Thymus (tissue), 11 donors: ENCODE measurements around the gene OR51Q1. TPM values are rescaled to one million over a fixed set of nuclear protein-coding genes. Genes with fewer than 3 reads are reported as not detected.

Experiments
- DNase-seq, 9 donors: peaks; one replicate each; pipeline ENCODE4 v3.0.0-alpha.2; 2013; ENCODE audit warnings: low spot score in 9 of 9, low read depth in 6 of 9, missing footprints in 1 of 9
- H3K27ac ChIP-seq, 2 donors: one replicate each; pipeline ENCODE4 v1.5.1; 2013; ENCODE audit warnings: control low read depth in 1 of 2, low read depth in 1 of 2, low read length in 1 of 2, mild to moderate bottlenecking in 1 of 2, moderate library complexity in 1 of 2
- H3K27me3 ChIP-seq, 2 donors: one replicate each; pipeline ENCODE4 v1.5.1; 2013; ENCODE audit warnings: low read length in 1 of 2; ENCODE audit not compliant: control insufficient read depth in 2 of 2, insufficient read depth in 1 of 2
- H3K36me3 ChIP-seq, 2 donors: one replicate each; pipeline ENCODE4 v1.5.1; 2013; ENCODE audit warnings: low read length in 1 of 2, mild to moderate bottlenecking in 1 of 2, moderate library complexity in 1 of 2; ENCODE audit not compliant: control insufficient read depth in 2 of 2, insufficient read depth in 2 of 2
- H3K4me1 ChIP-seq, 2 donors: one replicate each; pipeline ENCODE4 v1.5.1; 2013; ENCODE audit warnings: low read length in 2 of 2; ENCODE audit not compliant: control insufficient read depth in 2 of 2, insufficient read depth in 2 of 2
- H3K4me3 ChIP-seq, 2 donors: one replicate each; pipeline ENCODE4 v1.5.1; 2013; ENCODE audit warnings: low read length in 2 of 2, control low read depth in 1 of 2, mild to moderate bottlenecking in 1 of 2
- H3K9me3 ChIP-seq, 2 donors: one replicate each; pipeline ENCODE4 v1.5.1; 2013; ENCODE audit warnings: low read length in 1 of 2, mild to moderate bottlenecking in 1 of 2; ENCODE audit not compliant: control insufficient read depth in 2 of 2, insufficient read depth in 1 of 2
- WGBS: extraction: QIAGEN DNeasy Blood & Tissue Kit; methylation state at CpG from one replicate; pipeline ENCODE4 v1.1.7; 2013; 5-methylcytosine and 5-hydroxymethylcytosine counted together
- polyA plus RNA-seq: library from polyadenylated mRNA; stranded (reverse); fragments of 200-250 nt; gene quantifications from one replicate; pipeline ENCODE4 v1.2.3, GENCODE V29; 2013
- total RNA-seq: library from RNA; stranded (reverse); fragments of 120-200 nt; gene quantifications from one replicate; pipeline ENCODE4 v1.2.4, GENCODE V29; 2013
- donor health status: healthy.

Gene OR51Q1
- total and polyA plus RNA-seq, 2 donors: not detected

- H3K4me1 ChIP-seq: no peaks in the 10 kb centered on the region
- H3K36me3 ChIP-seq: no peaks in the 10 kb centered on the region
- no peaks in the 10 kb centered on the region for H3K27me3 ChIP-seq
- no peak overlapping the region for H3K4me3 ChIP-seq
- H3K27ac ChIP-seq: no peak overlapping the region
- DNase-seq: no peak
- H3K9me3 ChIP-seq: no peaks in the 10 kb centered on the region
- 92% methylated on average over 3 of the region's 3 CpGs for WGBS
These were observed 1.2 kb downstream of the OR51Q1 start for GRCh38 chr11:5423131-5423530.

- 45% methylated on average over 2 of the region's 2 CpGs for WGBS
- Histone ChIP-seq H3K36me3 (no peaks in the 10 kb centered on the region), H3K4me3 (no peak within 1 kb of the TSS), H3K9me3 (no peaks in the 10 kb centered on the region), H3K27me3 (no peaks in the 10 kb centered on the region), H3K27ac (no peak within 1 kb of the TSS), H3K4me1 (no peaks in the 10 kb centered on the region)
- no peak for DNase-seq
These were observed 19.5 kb downstream of the OR51Q1 start, which contains the start of gene OR51I1 for GRCh38 chr11:5441414-5441813. TSS of gene OR51I1 (minus strand) at chr11:5441514. CDS start at chr11:5441514, 0 bp downstream.

DNA sequence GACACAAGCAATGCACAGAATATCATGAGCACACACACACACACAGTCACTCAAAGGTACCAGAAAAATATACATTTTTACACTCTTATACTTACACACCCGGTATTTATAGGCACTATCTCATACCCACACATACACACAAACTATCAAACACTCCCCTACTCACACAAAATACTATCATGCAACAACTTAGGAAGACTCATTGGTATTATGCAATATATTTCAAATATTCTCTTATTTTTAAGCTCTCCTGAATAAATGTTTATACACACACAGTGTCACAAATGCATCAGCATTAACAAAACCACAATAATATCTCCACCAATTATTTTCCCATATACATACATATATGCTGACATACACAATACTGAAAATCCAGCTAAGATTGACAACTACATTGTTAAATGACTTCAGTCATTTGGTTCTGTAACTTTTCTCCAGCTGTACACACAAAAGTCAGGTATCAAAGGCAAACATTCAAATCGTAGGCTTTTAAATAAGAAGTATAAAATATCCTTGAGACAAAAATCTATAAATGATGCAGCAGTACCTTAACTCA is 22.0 kb downstream of the OR51Q1 start:
- DNase-seq: no peak
- Histone ChIP-seq H3K9me3 (no peaks in the 10 kb centered on the region), H3K4me1 (no peaks in the 10 kb centered on the region), H3K27ac (no peak overlapping the region), H3K27me3 (no peaks in the 10 kb centered on the region), H3K4me3 (no peak overlapping the region), H3K36me3 (no peaks in the 10 kb centered on the region)
- WGBS: 88% methylated on average over 2 of the region's 2 CpGs

- no peak for DNase-seq
- Histone ChIP-seq H3K9me3 (no peaks in the 10 kb centered on the region), H3K4me1 (no peaks in the 10 kb centered on the region), H3K4me3 (no peak within 1 kb of the TSS), H3K27me3 (no peaks in the 10 kb centered on the region), H3K36me3 (no peaks in the 10 kb centered on the region), H3K27ac (no peak within 1 kb of the TSS)
- WGBS: 99% methylated on average over 2 of the region's 2 CpGs
These were observed 27.1 kb downstream of the OR51Q1 start, which contains the start of gene OR51I2 for GRCh38 chr11:5449023-5449422. TSS of gene OR51I2 (plus strand) at chr11:5449323. CDS start at chr11:5453489, 4,166 bp downstream.

DNA sequence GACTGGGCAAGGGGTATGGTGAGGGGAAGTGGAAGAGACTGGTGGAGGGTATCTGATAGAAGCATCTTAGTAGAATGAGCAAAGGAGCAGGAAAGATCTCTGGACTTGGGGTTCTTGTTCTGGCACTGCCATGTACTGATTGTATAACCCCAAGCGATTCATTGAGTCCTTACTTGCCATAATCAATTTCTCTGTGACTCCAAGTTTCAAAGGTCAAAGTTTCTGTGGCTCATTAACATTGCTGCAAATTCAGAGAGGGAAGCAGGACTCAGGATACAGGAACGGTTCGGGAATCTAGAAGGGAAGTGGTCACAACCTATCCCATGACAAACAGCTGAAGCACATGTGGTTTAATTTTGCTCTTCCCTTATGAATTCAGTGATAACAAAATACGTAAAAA is 27.5 kb downstream of the OR51Q1 start:
- Histone ChIP-seq H3K27me3 (no peaks in the 10 kb centered on the region), H3K4me1 (no peaks in the 10 kb centered on the region), H3K9me3 (no peaks in the 10 kb centered on the region), H3K27ac (no peak overlapping the region), H3K36me3 (no peaks in the 10 kb centered on the region), H3K4me3 (no peak overlapping the region)
- no peak for DNase-seq
- WGBS: 84% methylated on average over 4 of the region's 4 CpGs

GRCh38 chr11:5460983-5461621 is 39.2 kb downstream of the OR51Q1 start:
- H3K4me3 ChIP-seq: no peak overlapping the region
- no peaks in the 10 kb centered on the region for H3K9me3 ChIP-seq
- no peak for DNase-seq
- WGBS: 94% methylated on average over 14 of the region's 14 CpGs
- H3K4me1 ChIP-seq: no peaks in the 10 kb centered on the region
- no peak overlapping the region for H3K27ac ChIP-seq
- H3K36me3 ChIP-seq: no peaks in the 10 kb centered on the region
- no peaks in the 10 kb centered on the region for H3K27me3 ChIP-seq

DNA sequence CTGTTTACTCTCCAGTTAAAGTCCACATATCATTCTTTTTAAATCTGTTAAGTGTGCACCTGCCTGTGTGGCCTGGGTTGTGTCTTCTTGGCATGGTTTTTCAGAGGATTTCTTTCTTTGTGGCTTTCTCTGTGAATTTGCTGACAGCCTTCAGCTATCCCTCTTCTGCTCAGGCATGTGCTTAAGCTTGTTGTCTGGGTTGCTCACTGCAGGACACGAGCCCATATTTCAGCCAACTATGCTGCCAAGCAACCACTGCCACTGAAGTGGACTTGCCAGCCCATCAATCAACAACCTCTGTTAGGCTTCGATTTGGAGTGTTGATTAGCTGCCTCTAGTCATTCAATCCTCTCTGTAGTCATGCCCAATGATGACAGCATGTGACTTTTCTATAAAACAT is 45.6 kb downstream of the OR51Q1 start:
- H3K36me3 ChIP-seq: no peaks in the 10 kb centered on the region
- WGBS: 79% methylated on average over 2 of the region's 2 CpGs
- H3K4me3 ChIP-seq: no peak overlapping the region
- no peaks in the 10 kb centered on the region for H3K27me3 ChIP-seq
- H3K9me3 ChIP-seq: no peaks in the 10 kb centered on the region
- DNase-seq: no peak
- H3K4me1 ChIP-seq: no peaks in the 10 kb centered on the region
- H3K27ac ChIP-seq: no peak overlapping the region

Other genes with a start within 250 kb of the OR51Q1 start
- not detected for gene OR51V1, start 221.4 kb upstream of the OR51Q1 start, total RNA-seq
- gene OR51V1, start 221.4 kb upstream of the OR51Q1 start, polyA plus RNA-seq: not detected
- gene HBB, start 195.0 kb upstream of the OR51Q1 start, total RNA-seq: 341 TPM
- 22.3 TPM for gene HBB, start 195.0 kb upstream of the OR51Q1 start, polyA plus RNA-seq
- 1.1 TPM for gene HBD, start 187.6 kb upstream of the OR51Q1 start, total RNA-seq
- gene HBD, start 187.6 kb upstream of the OR51Q1 start, polyA plus RNA-seq: 1.3 TPM
- 612 TPM for gene HBG1, start 172.3 kb upstream of the OR51Q1 start, total RNA-seq
- 0.41 TPM for gene HBG1, start 172.3 kb upstream of the OR51Q1 start, polyA plus RNA-seq
- gene HBG2, start 167.3 kb upstream of the OR51Q1 start, total RNA-seq: 5,270 TPM
- gene HBG2, start 167.3 kb upstream of the OR51Q1 start, polyA plus RNA-seq: 1.0 TPM
- gene HBE1, start 152.2 kb upstream of the OR51Q1 start, total RNA-seq: 5.5 TPM
- gene HBE1, start 152.2 kb upstream of the OR51Q1 start, polyA plus RNA-seq: 1.8 TPM
- not detected for gene OR51B4, start 120.2 kb upstream of the OR51Q1 start, total RNA-seq
- not detected for gene OR51B4, start 120.2 kb upstream of the OR51Q1 start, polyA plus RNA-seq
- gene OR51B2, start 97.8 kb upstream of the OR51Q1 start, total RNA-seq: not detected
- 0.07 TPM for gene OR51B2, start 97.8 kb upstream of the OR51Q1 start, polyA plus RNA-seq
- 0.14 TPM for gene OR51B5, start 78.6 kb upstream of the OR51Q1 start, total RNA-seq
- 0.21 TPM for gene OR51B5, start 78.6 kb upstream of the OR51Q1 start, polyA plus RNA-seq
- gene OR51B6, start 70.6 kb upstream of the OR51Q1 start, total RNA-seq: not detected
- gene OR51B6, start 70.6 kb upstream of the OR51Q1 start, polyA plus RNA-seq: not detected
- gene OR51M1, start 38.3 kb upstream of the OR51Q1 start, total RNA-seq: not detected
- gene OR51M1, start 38.3 kb upstream of the OR51Q1 start, polyA plus RNA-seq: 0.02 TPM
- not detected for gene OR51I1, start 19.4 kb downstream of the OR51Q1 start, total RNA-seq
- gene OR51I1, start 19.4 kb downstream of the OR51Q1 start, polyA plus RNA-seq: not detected
- gene OR51I2, start 27.2 kb downstream of the OR51Q1 start, total RNA-seq: not detected
- gene OR51I2, start 27.2 kb downstream of the OR51Q1 start, polyA plus RNA-seq: not detected
- gene OR52D1, start 66.6 kb downstream of the OR51Q1 start, total RNA-seq: not detected
- gene OR52D1, start 66.6 kb downstream of the OR51Q1 start, polyA plus RNA-seq: not detected
- gene UBQLN3, start 87.8 kb downstream of the OR51Q1 start, total RNA-seq: under 0.01 TPM
- 0.07 TPM for gene UBQLN3, start 87.8 kb downstream of the OR51Q1 start, polyA plus RNA-seq
- gene UBQLNL, start 94.6 kb downstream of the OR51Q1 start, total RNA-seq: 0.09 TPM
- gene UBQLNL, start 94.6 kb downstream of the OR51Q1 start, polyA plus RNA-seq: 1.5 TPM
- 0.05 TPM for gene OR52H1, start 126.4 kb downstream of the OR51Q1 start, total RNA-seq
- not detected for gene OR52H1, start 126.4 kb downstream of the OR51Q1 start, polyA plus RNA-seq
- not detected for gene OR52B6, start 158.8 kb downstream of the OR51Q1 start, total RNA-seq
- not detected for gene OR52B6, start 158.8 kb downstream of the OR51Q1 start, polyA plus RNA-seq
- gene TRIM6, start 174.5 kb downstream of the OR51Q1 start, total RNA-seq: 1.7 TPM
- gene TRIM6, start 174.5 kb downstream of the OR51Q1 start, polyA plus RNA-seq: 2.9 TPM
- 15.0 TPM for gene TRIM34, start 202.9 kb downstream of the OR51Q1 start, total RNA-seq
- gene TRIM34, start 202.9 kb downstream of the OR51Q1 start, polyA plus RNA-seq: 8.0 TPM